Stimulated activated CD4-positive, alpha-beta T cell treated with anti-CD3 and anti-CD28 coated beads, Interleukin-12 subunit alpha, Interleukin-12 subunit beta, amount 100 ng/mL, for 4 hours (primary cell): ENCODE results near the gene MTG1.
"Not testable (repeated sequence)": the region's sequence is repeated elsewhere in the genome, so short reads cannot be mapped to it uniquely, and the experiment has no call there.

Experiments used
- DNase-seq: peaks from one replicate; pipeline ENCODE4 v3.0.0-alpha.2; 2020

The MTG1 gene

GRCh38 chr10:133454204-133454893 lies 60.4 kb downstream of the MTG1 start:
- no peak for DNase-seq

GRCh38 chr10:133455196-133455595 lies 61.2 kb downstream of the MTG1 start:
- no peak for DNase-seq

- DNase-seq, result no peak
Measured at GRCh38 chr10:133455611-133456031, 61.7 kb downstream of the MTG1 start.

- DNase-seq, result no peak
Measured at GRCh38 chr10:133456041-133456951, 62.3 kb downstream of the MTG1 start.

GRCh38 chr10:133457100-133457841 lies 63.3 kb downstream of the MTG1 start:
- no peak for DNase-seq

- DNase-seq, result no peak
Measured at GRCh38 chr10:133458021-133458709, 64.2 kb downstream of the MTG1 start.

GRCh38 chr10:133458710-133459453 lies 64.9 kb downstream of the MTG1 start:
- no peak for DNase-seq

GRCh38 chr10:133459454-133460207 lies 65.7 kb downstream of the MTG1 start:
- DNase-seq, result no peak

GRCh38 chr10:133460208-133460769 lies 66.3 kb downstream of the MTG1 start:
- no peak for DNase-seq

GRCh38 chr10:133461027-133461426 lies 67.1 kb downstream of the MTG1 start:
- DNase-seq, result no peak

GRCh38 chr10:133461841-133462240 lies 67.9 kb downstream of the MTG1 start:
- DNase-seq, result no peak

GRCh38 chr10:133462512-133463305 lies 68.8 kb downstream of the MTG1 start:
- DNase-seq, result no peak

GRCh38 chr10:133464582-133465031 lies 70.7 kb downstream of the MTG1 start:
- no peak for DNase-seq

GRCh38 chr10:133465191-133465949 lies 71.4 kb downstream of the MTG1 start:
- DNase-seq, result no peak

- DNase-seq, result no peak
Measured at GRCh38 chr10:133465950-133466474, 72.1 kb downstream of the MTG1 start.

GRCh38 chr10:133466683-133467275 lies 72.8 kb downstream of the MTG1 start:
- DNase-seq, result no peak

GRCh38 chr10:133467286-133467911 lies 73.4 kb downstream of the MTG1 start:
- no peak for DNase-seq

GRCh38 chr10:133469205-133469604 lies 75.2 kb downstream of the MTG1 start:
- not testable (repeated sequence) for DNase-seq
